OCI-LY1 (cell line): Measurements from ENCODE around the gene MYBPC3.

Experiments
- H2AFZ ChIP-seq: fragments of 200-600 bp; sonication (generic), shearing (Covaris generic); 2 replicates; pipeline ENCODE4 v1.6.0; 2014; ENCODE audit warnings: antibody characterized with exemption, mild to moderate bottlenecking, low read length
- H3F3A ChIP-seq: fragments of 200-600 bp; sonication (generic), shearing (Covaris generic); 2 replicates; pipeline ENCODE4 v1.6.0; 2014; ENCODE audit warnings: mild to moderate bottlenecking, antibody characterized with exemption, low read length, moderate library complexity; ENCODE audit not compliant: insufficient read depth
- H3K27ac ChIP-seq: fragments of 200-600 bp; sonication (generic); 2 replicates; pipeline ENCODE4 v1.5.1; 2014; ENCODE audit warnings: low read length, mixed run types, mild to moderate bottlenecking, low read depth; ENCODE audit not compliant: poor library complexity, severe bottlenecking
- H3K27me3 ChIP-seq: fragments of 200-600 bp; sonication (generic); 2 replicates; pipeline ENCODE4 v1.6.0; 2014; ENCODE audit warnings: antibody characterized with exemption, mild to moderate bottlenecking, low read length, moderate library complexity; ENCODE audit not compliant: insufficient read depth
- H3K36me3 ChIP-seq: fragments of 200-600 bp; sonication (generic); 2 replicates; pipeline ENCODE4 v1.6.1; 2014; ENCODE audit warnings: mild to moderate bottlenecking, antibody characterized with exemption, low read length, moderate library complexity, mixed read lengths; ENCODE audit not compliant: insufficient read depth
- H3K4me1 ChIP-seq: fragments of 200-600 bp; sonication (generic); 2 replicates; pipeline ENCODE4 v1.5.1; 2014; ENCODE audit warnings: mild to moderate bottlenecking, low read length, moderate library complexity; ENCODE audit not compliant: insufficient read depth, severe bottlenecking
- H3K4me2 ChIP-seq: fragments of 200-600 bp; sonication (generic), shearing (Covaris generic); 2 replicates; pipeline ENCODE4 v1.6.1; 2014; ENCODE audit warnings: low read length
- H3K4me3 ChIP-seq: fragments of 200-600 bp; sonication (generic); 2 replicates; pipeline ENCODE4 v1.5.1; 2014; ENCODE audit warnings: low read length, low read depth, mild to moderate bottlenecking, mixed read lengths; ENCODE audit not compliant: poor library complexity, severe bottlenecking
- H3K79me2 ChIP-seq: fragments of 200-600 bp; shearing (Covaris generic); 2 replicates; pipeline ENCODE4 v1.6.1; 2016; ENCODE audit warnings: mixed run types, low read length, mixed read lengths; ENCODE audit not compliant: insufficient read depth
- H3K9ac ChIP-seq: fragments of 200-600 bp; sonication (generic), shearing (Covaris generic); 2 replicates; pipeline ENCODE4 v1.6.1; 2014; ENCODE audit warnings: mild to moderate bottlenecking, low read length, mixed read lengths
- H3K9me2 ChIP-seq: fragments of 200-600 bp; sonication (generic), shearing (Covaris generic); 2 replicates; pipeline ENCODE4 v1.6.1; 2014; ENCODE audit warnings: low read depth, mild to moderate bottlenecking, low read length, mixed read lengths
- H3K9me3 ChIP-seq: fragments of 200-600 bp; shearing (Covaris generic); 2 replicates; pipeline ENCODE4 v1.6.1; 2014; ENCODE audit warnings: low read length, mixed read lengths
- H4K20me1 ChIP-seq: fragments of 200-600 bp; sonication (generic), shearing (Covaris generic); 2 replicates; pipeline ENCODE4 v1.6.0; 2016; ENCODE audit warnings: mild to moderate bottlenecking, low read length; ENCODE audit not compliant: insufficient read depth
- CTCF ChIP-seq: fragments of 200-600 bp; sonication (generic), shearing (Covaris generic); IDR thresholded peaks from 2 replicates; pipeline ENCODE4 v1.5.1; 2017; ENCODE audit warnings: mild to moderate bottlenecking, antibody characterized with exemption, low read length, moderate library complexity, mixed read lengths
- EZH2 ChIP-seq: fragments of 200-600 bp; sonication (generic), shearing (Covaris generic); IDR thresholded peaks from 2 replicates; pipeline ENCODE4 v1.8.0; 2017; ENCODE audit warnings: borderline replicate concordance, mixed run types, mild to moderate bottlenecking, antibody characterized with exemption, low read length, moderate library complexity, mixed read lengths

The MYBPC3 gene

GRCh38 chr11:47340010-47340409 lies 12.5 kb downstream of the MYBPC3 start:
- TF ChIP-seq CTCF (no peak), EZH2 (no peak)
- no peak overlapping the region for H3K9ac ChIP-seq
- H3K79me2 ChIP-seq = no peaks in the 10 kb centered on the region
- no peak overlapping the region for H2AFZ ChIP-seq
- no peak overlapping the region for H3K27ac ChIP-seq
- no peaks in the 10 kb centered on the region for H3K4me1 ChIP-seq
- H3K4me3 ChIP-seq = no peak overlapping the region
- H3K4me2 ChIP-seq = no peak overlapping the region
- no peaks in the 10 kb centered on the region for H3K9me3 ChIP-seq
- H3K36me3 ChIP-seq = no peaks in the 10 kb centered on the region
- H3K9me2 ChIP-seq = no peaks in the 10 kb centered on the region
- H4K20me1 ChIP-seq = no peaks in the 10 kb centered on the region
- H3F3A ChIP-seq = no peaks in the 10 kb centered on the region
- H3K27me3 ChIP-seq = peaks cover 5% of the 10 kb centered on the region; the same call in 1 of the 2 replicates

- Histone ChIP-seq H3K36me3 (no peaks in the 10 kb centered on the region), H3K9me3 (no peaks in the 10 kb centered on the region), H3K4me2 (no peak overlapping the region), H3K27ac (no peak overlapping the region), H3F3A (no peaks in the 10 kb centered on the region), H3K9ac (no peak overlapping the region), H3K4me1 (no peaks in the 10 kb centered on the region), H3K79me2 (no peaks in the 10 kb centered on the region), H3K9me2 (no peaks in the 10 kb centered on the region), H2AFZ (no peak overlapping the region), H3K27me3 (peaks cover 5% of the 10 kb centered on the region; the same call in 1 of the 2 replicates), H3K4me3 (no peak overlapping the region), H4K20me1 (no peaks in the 10 kb centered on the region)
- TF ChIP-seq CTCF = no peak
- TF ChIP-seq EZH2 = no peak
These were observed 13.9 kb downstream of the MYBPC3 start for GRCh38 chr11:47338396-47339241.

- Histone ChIP-seq H3K79me2 (no peaks in the 10 kb centered on the region), H3K9me2 (no peaks in the 10 kb centered on the region), H3K4me2 (no peak overlapping the region), H2AFZ (no peak overlapping the region), H4K20me1 (no peaks in the 10 kb centered on the region), H3F3A (no peaks in the 10 kb centered on the region), H3K27me3 (peaks cover 2% of the 10 kb centered on the region; the same call in 1 of the 2 replicates), H3K9ac (no peak overlapping the region), H3K27ac (no peak overlapping the region), H3K4me1 (no peaks in the 10 kb centered on the region), H3K9me3 (no peaks in the 10 kb centered on the region), H3K4me3 (no peak overlapping the region), H3K36me3 (no peaks in the 10 kb centered on the region)
- no peak for TF ChIP-seq CTCF
- no peak for TF ChIP-seq EZH2
These were observed 15.1 kb downstream of the MYBPC3 start for GRCh38 chr11:47337229-47337924.
